HepG2 (cell line): ENCODE measurements around the gene ZFPL1. TPM values are rescaled to one million over a fixed set of nuclear protein-coding genes. Genes with fewer than 3 reads are reported as not detected.

Source experiments
- ZNF253 ChIP-seq: sonication (generic); formaldehyde crosslinking; IDR thresholded peaks from 2 replicates; pipeline ENCODE4 v1.8.0; 2022; ENCODE audit warnings: mild to moderate bottlenecking, missing genetic modification reagents, borderline replicate concordance
- ZNF296 ChIP-seq: sonication (generic); formaldehyde crosslinking; conservative IDR thresholded peaks from 2 replicates; pipeline ENCODE4 v1.5.0; 2020; ENCODE audit warnings: mild to moderate bottlenecking, missing genetic modification reagents
- ZNF407 ChIP-seq: sonication (generic); formaldehyde crosslinking; IDR thresholded peaks from one replicate; pipeline ENCODE4 v1.5.1; 2020; ENCODE audit warnings: mild to moderate bottlenecking, missing genetic modification reagents; ENCODE audit errors: not compliant biosample characterization
- ZNF792 ChIP-seq: IDR thresholded peaks from 2 replicates; pipeline ENCODE4 v1.6.1; 2016
- polyA plus RNA-seq, 8 experiments: library from polyadenylated mRNA; depleted of rRNA in 3 of 8; stranded (reverse) in 7 of 8; unstranded in 1 of 8; fragments of >200 nt; fragmentation: Illumina TruSeq in 4 of 8; extraction: Trizol in 4 of 8; gene quantifications; 2 replicates each; pipeline versions ENCODE4 v1.2.1 to v1.2.3, GENCODE V29; 2011 to 2016; ENCODE audit warnings: low read depth in 4 of 8, missing spikeins in 1 of 8, mixed read lengths in 1 of 8; ENCODE audit not compliant: insufficient read depth in 1 of 8
- total RNA-seq, 5 experiments: library from RNA; depleted of rRNA; stranded (reverse); fragments of >200 nt; fragmentation: Illumina TruSeq; extraction: Trizol; gene quantifications; 2 replicates each; pipeline ENCODE4 v1.2.3, GENCODE V29; 2016; ENCODE audit warnings: low read depth in 1 of 5
- TF ChIP-seq, protein P1 (sequence below): sonication (generic); formaldehyde crosslinking; IDR thresholded peaks from 2 replicates; pipeline ENCODE4 v1.4.0; 2020; ENCODE audit warnings: mild to moderate bottlenecking, missing genetic modification reagents
- TF ChIP-seq, protein P2 (sequence below): sonication (generic); formaldehyde crosslinking; IDR thresholded peaks from 2 replicates; pipeline ENCODE4 v1.4.0; 2020; ENCODE audit warnings: missing genetic modification reagents
- TF ChIP-seq, protein P3 (sequence below): sonication (generic); formaldehyde crosslinking; IDR thresholded peaks from 2 replicates; pipeline ENCODE4 v1.4.0; 2020; ENCODE audit warnings: missing genetic modification reagents

The ZFPL1 gene
- total and polyA plus RNA-seq, 2 of the 13 experiments (the other 11 are each of a cell fraction or from before 2014, with no cell fraction given): 32.2 to 56.0 TPM

- TF ChIP-seq, protein P1, sequence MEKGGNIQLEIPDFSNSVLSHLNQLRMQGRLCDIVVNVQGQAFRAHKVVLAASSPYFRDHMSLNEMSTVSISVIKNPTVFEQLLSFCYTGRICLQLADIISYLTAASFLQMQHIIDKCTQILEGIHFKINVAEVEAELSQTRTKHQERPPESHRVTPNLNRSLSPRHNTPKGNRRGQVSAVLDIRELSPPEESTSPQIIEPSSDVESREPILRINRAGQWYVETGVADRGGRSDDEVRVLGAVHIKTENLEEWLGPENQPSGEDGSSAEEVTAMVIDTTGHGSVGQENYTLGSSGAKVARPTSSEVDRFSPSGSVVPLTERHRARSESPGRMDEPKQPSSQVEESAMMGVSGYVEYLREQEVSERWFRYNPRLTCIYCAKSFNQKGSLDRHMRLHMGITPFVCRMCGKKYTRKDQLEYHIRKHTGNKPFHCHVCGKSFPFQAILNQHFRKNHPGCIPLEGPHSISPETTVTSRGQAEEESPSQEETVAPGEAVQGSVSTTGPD: no peak
- TF ChIP-seq ZNF253: no peak
- peak; percentile 73 for TF ChIP-seq ZNF407 (CRISPR knock-in tag)
- TF ChIP-seq ZNF296 (CRISPR knock-in tag): no peak; the same call in 1 of the 2 replicates
- TF ChIP-seq, protein P2, sequence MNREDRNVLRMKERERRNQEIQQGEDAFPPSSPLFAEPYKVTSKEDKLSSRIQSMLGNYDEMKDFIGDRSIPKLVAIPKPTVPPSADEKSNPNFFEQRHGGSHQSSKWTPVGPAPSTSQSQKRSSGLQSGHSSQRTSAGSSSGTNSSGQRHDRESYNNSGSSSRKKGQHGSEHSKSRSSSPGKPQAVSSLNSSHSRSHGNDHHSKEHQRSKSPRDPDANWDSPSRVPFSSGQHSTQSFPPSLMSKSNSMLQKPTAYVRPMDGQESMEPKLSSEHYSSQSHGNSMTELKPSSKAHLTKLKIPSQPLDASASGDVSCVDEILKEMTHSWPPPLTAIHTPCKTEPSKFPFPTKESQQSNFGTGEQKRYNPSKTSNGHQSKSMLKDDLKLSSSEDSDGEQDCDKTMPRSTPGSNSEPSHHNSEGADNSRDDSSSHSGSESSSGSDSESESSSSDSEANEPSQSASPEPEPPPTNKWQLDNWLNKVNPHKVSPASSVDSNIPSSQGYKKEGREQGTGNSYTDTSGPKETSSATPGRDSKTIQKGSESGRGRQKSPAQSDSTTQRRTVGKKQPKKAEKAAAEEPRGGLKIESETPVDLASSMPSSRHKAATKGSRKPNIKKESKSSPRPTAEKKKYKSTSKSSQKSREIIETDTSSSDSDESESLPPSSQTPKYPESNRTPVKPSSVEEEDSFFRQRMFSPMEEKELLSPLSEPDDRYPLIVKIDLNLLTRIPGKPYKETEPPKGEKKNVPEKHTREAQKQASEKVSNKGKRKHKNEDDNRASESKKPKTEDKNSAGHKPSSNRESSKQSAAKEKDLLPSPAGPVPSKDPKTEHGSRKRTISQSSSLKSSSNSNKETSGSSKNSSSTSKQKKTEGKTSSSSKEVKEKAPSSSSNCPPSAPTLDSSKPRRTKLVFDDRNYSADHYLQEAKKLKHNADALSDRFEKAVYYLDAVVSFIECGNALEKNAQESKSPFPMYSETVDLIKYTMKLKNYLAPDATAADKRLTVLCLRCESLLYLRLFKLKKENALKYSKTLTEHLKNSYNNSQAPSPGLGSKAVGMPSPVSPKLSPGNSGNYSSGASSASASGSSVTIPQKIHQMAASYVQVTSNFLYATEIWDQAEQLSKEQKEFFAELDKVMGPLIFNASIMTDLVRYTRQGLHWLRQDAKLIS (CRISPR knock-in tag): no peak; the same call in 1 of the 2 replicates
- no peak for TF ChIP-seq ZNF792
- TF ChIP-seq, protein P3, sequence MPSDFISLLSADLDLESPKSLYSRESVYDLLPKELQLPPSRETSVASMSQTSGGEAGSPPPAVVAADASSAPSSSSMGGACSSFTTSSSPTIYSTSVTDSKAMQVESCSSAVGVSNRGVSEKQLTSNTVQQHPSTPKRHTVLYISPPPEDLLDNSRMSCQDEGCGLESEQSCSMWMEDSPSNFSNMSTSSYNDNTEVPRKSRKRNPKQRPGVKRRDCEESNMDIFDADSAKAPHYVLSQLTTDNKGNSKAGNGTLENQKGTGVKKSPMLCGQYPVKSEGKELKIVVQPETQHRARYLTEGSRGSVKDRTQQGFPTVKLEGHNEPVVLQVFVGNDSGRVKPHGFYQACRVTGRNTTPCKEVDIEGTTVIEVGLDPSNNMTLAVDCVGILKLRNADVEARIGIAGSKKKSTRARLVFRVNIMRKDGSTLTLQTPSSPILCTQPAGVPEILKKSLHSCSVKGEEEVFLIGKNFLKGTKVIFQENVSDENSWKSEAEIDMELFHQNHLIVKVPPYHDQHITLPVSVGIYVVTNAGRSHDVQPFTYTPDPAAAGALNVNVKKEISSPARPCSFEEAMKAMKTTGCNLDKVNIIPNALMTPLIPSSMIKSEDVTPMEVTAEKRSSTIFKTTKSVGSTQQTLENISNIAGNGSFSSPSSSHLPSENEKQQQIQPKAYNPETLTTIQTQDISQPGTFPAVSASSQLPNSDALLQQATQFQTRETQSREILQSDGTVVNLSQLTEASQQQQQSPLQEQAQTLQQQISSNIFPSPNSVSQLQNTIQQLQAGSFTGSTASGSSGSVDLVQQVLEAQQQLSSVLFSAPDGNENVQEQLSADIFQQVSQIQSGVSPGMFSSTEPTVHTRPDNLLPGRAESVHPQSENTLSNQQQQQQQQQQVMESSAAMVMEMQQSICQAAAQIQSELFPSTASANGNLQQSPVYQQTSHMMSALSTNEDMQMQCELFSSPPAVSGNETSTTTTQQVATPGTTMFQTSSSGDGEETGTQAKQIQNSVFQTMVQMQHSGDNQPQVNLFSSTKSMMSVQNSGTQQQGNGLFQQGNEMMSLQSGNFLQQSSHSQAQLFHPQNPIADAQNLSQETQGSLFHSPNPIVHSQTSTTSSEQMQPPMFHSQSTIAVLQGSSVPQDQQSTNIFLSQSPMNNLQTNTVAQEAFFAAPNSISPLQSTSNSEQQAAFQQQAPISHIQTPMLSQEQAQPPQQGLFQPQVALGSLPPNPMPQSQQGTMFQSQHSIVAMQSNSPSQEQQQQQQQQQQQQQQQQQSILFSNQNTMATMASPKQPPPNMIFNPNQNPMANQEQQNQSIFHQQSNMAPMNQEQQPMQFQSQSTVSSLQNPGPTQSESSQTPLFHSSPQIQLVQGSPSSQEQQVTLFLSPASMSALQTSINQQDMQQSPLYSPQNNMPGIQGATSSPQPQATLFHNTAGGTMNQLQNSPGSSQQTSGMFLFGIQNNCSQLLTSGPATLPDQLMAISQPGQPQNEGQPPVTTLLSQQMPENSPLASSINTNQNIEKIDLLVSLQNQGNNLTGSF: peak; percentile 76; the same call in 1 of the 2 replicates
These were observed 33.4 kb downstream of the ZFPL1 start, which contains the start of gene ZNHIT2 (continued) for GRCh38 chr11:65117206-65118096.
